ENCODE measurements around the gene ZNF407.

The ZNF407 gene

GRCh38 chr18:74724186-74724585 is 126.5 kb downstream of the ZNF407 start:
- DNase-seq (ENCODE audit: low read depth) = no peak
- no peak overlapping the region for H3K4me3 ChIP-seq (ENCODE audit: low read depth, low read length)
- no peak for TF ChIP-seq CTCF (IDR thresholded peaks at IDR 0.05; ENCODE audit: control insufficient read depth, extremely low read depth, insufficient read depth)

GRCh38 chr18:74725690-74726089 is 128.0 kb downstream of the ZNF407 start:
- no peak overlapping the region for H3K4me3 ChIP-seq (ENCODE audit: low read depth, low read length)
- no peak for DNase-seq (ENCODE audit: low read depth)
- TF ChIP-seq CTCF (IDR thresholded peaks at IDR 0.05; ENCODE audit: control insufficient read depth, extremely low read depth, insufficient read depth) = no peak

- TF ChIP-seq CTCF (IDR thresholded peaks at IDR 0.05; ENCODE audit: control insufficient read depth, extremely low read depth, insufficient read depth) = no peak
- no peak overlapping the region for H3K4me3 ChIP-seq (ENCODE audit: low read depth, low read length)
- no peak for DNase-seq (ENCODE audit: low read depth)
Measured at GRCh38 chr18:74728586-74728985, 130.9 kb downstream of the ZNF407 start.

GRCh38 chr18:74731097-74731496 is 133.4 kb downstream of the ZNF407 start:
- no peak overlapping the region for H3K4me3 ChIP-seq (ENCODE audit: low read depth, low read length)
- no peak for TF ChIP-seq CTCF (IDR thresholded peaks at IDR 0.05; ENCODE audit: control insufficient read depth, extremely low read depth, insufficient read depth)
- no peak for DNase-seq (ENCODE audit: low read depth)

- DNase-seq (ENCODE audit: low read depth) = no peak
- H3K4me3 ChIP-seq (ENCODE audit: low read depth, low read length) = no peak overlapping the region
- TF ChIP-seq CTCF (IDR thresholded peaks at IDR 0.05; ENCODE audit: control insufficient read depth, extremely low read depth, insufficient read depth) = no peak
Measured at GRCh38 chr18:74732380-74732779, 134.7 kb downstream of the ZNF407 start.

GRCh38 chr18:74733598-74733997 is 135.9 kb downstream of the ZNF407 start:
- TF ChIP-seq CTCF (IDR thresholded peaks at IDR 0.05; ENCODE audit: control insufficient read depth, extremely low read depth, insufficient read depth) = no peak
- no peak for DNase-seq (ENCODE audit: low read depth)
- H3K4me3 ChIP-seq (ENCODE audit: low read depth, low read length) = no peak overlapping the region

GRCh38 chr18:74734013-74734444 is 136.4 kb downstream of the ZNF407 start:
- no peak for TF ChIP-seq CTCF (IDR thresholded peaks at IDR 0.05; ENCODE audit: control insufficient read depth, extremely low read depth, insufficient read depth)
- no peak overlapping the region for H3K4me3 ChIP-seq (ENCODE audit: low read depth, low read length)
- no peak for DNase-seq (ENCODE audit: low read depth)
